COR-L47 (cell line): ENCODE measurements around the gene SLC45A3.

Source experiments
- DNase-seq: peaks from one replicate; lab custom pipeline; 2025; lab: John Stamatoyannopoulos, UW

Gene SLC45A3

DNA sequence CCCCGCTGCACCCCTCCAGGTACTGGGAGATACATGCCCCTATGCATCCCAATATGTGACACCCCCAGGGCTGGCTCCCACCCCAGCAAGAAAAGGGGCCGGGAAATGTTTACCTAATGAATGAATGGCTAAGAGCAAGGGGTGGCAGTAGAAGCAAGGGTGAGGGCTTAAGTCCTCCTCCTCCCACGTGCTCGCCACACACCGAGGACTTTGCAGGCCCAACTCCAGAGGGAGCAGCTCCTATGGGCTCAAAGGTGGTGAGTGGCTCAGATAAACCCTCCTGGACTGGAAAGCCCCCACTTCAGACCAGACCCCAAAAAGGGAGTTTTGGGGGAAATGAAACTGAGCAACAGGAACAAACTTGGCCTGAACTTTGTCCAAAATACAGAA, 11.4 kb downstream of the SLC45A3 start:
- no peak for DNase-seq

DNA sequence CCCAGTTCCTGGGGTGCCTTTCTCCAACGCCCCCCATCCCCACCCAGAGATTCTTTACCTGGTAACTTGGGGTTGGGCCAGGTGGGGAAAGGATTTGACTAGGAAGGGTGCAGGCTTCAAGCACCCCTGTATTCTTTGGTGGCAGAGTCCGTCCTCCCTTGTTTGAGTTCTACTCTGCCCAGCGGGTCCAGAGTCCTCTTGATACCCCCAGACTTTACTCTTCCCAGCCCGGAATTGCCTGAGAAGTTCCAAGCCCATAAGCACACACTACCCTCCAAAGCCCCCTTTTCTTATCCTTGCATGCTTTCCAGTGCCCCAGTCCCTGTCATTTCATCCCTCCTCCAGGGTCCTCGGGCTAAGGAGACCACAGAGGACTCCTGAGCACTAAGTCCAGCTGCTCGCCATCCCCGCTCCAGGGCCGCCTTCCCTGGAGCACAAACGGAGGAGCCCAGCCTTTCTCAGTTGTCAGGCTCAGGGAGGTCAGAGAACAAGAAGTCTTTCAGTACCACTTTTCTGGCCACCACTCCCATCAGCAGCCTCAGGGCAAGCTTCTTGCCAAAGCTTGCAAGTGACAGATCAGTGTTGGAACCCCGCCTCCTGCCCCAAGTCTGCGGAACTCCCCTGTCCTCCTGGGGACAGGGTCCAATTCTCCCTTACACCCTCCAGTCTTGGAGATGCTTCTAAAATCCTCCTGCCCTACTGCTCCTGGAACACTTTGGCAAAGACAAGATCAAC, 12.2 kb downstream of the SLC45A3 start:
- no peak for DNase-seq

DNA sequence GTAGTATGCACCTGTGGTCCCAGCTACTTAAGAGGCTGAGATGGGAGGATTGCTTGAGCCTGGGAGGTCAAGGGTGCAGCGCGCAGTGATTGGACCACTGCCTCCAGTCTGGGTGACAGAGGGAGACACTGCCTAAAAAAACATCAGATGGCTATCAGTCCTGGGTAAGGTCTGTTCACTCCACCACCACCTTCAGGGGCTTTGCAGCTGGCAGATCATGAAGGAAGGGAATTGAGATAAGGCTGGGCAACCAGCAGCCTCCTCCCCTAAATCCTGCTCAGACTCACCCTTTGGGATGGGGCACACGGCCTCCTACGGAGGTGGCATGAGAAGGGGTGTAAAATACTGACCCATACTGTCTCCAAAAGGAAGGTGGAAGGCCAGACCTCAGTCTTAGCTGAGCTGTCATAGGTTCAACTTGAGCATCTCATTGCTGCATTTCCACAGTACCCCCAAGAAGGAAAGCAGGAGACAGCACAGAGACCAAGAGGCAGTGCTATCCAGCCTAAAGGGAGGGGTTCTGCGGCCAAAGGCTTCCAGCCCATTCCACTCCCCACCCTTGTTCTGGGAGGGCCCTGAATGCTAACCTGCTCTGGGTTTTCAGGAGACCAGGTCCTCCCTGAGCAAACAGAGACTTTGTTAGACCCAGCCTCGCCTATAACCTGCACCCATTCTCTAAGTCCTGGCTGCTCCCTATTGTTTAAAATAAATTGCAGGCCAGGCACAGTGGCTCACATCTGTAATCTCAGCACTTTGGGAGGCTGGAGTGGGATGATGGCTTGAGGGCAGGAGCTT, 13.7 kb downstream of the SLC45A3 start:
- no peak for DNase-seq

DNA sequence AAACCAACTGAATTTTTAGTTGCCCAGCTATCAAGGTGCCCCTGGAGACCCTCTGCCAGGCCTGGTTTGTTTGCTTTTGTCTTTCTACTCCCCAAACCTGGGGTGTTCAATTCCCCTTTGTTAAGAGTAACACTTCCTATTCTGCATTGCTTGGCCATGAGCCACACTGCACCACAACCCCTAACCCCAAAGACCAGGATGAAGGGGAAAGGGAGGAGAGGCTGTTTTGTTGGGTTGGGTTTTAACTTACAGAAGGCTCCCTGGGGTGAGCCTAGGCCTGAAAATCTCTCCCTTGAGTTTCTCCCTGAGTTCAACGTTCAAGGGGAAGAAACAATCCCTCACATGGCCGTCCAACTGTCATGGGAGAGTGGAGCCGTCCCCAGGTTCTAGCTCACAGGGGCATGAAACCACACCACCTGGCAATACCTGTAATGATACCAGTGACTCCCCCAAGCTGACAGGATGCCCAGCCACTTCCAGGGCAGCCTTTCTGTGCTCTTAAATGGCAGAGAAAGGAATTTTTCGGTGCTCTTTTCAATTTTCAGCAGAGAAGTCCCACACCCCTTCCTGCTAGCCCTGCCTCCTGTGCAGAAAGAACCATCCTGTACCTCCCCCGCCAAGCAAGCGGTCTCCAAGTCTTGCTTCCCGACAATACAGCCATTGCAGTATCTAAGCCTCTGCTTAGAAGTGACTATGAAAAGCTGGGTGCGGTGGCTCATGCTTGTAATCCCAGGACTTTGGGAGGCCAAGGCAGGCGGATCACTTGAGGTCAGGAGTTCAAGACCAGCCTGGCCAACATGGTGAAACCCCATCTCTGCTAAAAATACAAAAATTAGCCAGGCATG, 14.9 kb downstream of the SLC45A3 start:
- DNase-seq: peak; percentile 12

DNA sequence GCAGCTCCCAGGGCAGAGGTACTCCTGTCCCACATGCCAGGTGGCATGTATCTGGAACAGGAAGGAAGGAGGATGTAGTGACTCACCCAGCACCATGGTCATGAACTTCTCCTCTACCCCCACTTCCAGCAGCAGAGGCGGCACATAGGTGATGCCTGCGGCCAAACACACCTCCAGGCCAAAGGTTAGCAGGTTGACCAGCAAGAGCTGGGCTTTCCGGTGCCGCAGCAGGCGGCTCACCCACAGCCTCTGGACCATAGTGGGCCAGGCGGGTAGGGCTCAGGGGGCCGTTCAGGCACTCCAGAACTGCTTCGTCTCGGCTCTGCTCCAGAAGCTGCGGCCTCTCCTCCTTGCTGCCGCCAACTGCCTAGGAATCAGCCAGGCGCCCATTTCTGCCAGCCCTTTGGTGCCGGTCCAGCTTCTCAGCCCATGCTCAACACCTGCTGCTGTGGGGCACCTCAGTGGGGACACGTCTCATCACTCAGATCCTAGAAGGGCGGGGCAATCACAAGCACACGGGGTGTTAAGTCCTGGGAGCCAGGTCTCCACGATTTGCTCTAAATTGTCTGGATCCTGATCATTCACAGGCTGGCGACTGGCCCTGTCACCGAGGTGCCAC, 15.8 kb downstream of the SLC45A3 start:
- DNase-seq: peak; percentile 29

DNA sequence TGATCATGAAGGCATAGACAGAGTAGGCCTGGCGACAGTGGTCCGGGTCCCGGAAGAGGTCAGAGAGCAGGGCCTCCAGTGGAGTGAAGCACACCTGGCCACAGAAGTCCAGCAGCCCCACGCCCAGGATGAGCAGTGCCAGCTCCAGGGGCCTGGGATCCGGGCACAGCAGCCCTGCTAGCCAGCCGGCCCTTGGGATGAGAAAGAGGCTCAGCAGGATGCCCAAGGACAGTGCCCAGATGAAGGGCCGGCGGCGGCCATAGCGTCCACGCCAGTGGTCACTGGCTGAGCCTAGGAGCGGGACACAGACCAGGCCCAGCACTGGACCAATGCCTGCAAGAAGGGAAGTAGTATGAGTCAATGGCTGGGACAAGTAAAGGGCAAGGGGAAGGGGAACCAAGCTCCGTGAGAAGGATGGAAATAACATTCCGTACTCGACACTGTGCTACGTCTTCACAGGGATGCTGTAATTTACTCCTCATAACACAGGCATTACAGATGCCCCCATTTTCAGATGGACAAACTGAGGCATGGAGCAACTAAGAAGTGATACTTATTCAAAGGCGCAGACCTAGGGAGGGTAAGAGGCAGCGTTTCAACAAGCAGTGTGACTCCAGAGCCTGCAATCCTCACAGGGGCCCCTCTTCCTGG, 16.9 kb downstream of the SLC45A3 start:
- DNase-seq: no peak

DNA sequence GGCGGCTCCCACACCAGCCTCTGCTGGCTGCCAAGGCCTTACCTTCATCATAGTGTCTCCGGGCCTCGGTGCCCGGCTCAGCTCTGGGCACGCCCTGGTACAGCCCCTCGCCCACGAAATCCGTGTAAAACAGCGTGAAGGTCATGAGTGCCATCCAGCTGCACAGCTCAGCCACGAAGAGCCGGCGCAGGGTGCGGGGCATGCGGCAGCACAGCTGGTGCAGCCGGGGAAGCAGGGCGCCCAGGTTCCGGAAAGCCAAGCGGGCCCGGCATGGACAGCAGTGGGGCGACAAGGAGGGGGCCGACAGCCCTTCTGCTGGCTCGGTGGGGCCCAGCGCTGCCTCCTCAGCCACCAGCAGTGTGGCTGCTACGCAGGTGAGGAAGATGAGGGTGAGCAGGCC, 17.5 kb downstream of the SLC45A3 start:
- DNase-seq: no peak

DNA sequence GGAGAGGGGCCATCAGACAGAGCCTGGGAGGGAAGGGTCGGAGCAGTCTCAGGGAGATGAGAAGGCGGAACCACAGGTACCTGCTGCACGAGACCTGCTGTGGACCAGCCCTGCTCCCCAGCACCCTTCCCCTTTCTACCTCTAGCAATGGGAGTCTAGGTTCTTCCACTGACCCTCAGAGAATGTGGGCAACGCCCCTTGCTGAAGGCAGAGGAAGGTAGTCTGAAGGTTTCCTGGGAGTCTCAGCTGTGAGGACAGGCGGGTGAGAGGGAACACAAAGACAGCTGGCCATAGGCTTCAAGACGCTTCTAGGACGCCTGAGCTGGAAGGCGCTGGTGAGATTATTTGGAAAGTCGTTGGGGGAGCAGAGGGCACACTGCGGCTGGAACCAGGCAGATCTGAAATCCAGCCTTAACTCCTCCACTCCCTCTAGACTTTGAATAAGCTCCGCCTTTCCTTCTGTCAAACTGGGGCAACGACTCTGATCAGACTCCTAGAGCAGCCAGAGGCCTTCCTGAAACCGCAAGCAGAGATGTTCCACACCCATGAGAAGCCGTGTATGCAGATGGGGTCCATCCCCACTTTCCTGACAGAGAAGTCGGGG, 18.1 kb downstream of the SLC45A3 start:
- DNase-seq: no peak

DNA sequence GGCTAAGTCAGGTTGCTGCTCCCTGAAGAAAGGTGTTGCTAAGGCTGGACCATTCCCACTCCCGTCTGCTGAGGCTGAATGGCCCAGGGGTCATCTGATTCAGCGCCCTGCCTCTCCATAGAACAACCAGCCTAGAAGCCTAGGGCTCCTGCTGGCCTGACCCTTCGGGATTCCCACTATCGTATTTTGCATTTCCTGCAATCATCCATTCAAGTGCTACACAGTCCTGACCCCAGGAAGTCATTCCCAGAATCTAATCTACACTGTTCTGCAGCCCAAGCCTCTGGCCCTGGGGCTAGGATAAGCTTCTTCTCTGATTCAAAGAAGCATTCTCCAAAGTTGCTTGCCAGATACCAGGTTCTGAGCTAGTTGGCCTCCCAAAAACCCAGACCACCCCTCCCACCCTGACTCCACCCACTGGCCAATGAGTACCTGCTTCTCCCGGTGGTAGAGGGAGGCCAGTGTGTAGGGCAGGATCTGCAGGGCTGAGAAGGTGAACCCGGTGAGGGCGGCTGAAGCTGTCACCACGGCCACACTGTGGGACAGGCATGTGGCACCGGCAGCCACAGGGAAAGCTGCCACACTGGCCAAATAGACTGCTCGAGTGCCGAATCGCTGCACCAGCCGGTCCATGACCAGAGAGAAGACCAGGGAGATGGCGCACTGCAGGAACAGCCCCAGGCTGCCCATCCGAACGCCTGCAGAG, 18.7 kb downstream of the SLC45A3 start:
- DNase-seq: no peak

DNA sequence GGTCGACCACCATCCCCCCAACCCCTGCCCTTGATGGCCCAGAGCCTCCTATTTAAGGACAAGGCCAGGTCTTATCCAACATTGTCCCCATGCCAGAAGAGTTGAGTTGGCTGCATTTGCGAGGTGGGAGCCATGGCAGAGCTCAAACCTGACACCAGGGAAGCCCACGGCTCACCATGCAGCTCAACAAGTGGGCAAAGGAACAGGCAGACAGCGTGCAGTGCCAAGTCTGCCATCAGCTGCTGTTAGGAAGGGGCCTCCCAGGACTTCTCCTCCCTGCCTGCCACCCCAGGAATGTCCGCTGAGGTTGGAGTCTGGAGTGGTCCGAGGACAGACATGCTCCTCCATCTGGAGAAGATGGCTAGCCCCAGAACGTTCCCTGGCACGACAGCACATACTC, 19.9 kb downstream of the SLC45A3 start:
- DNase-seq: no peak

DNA sequence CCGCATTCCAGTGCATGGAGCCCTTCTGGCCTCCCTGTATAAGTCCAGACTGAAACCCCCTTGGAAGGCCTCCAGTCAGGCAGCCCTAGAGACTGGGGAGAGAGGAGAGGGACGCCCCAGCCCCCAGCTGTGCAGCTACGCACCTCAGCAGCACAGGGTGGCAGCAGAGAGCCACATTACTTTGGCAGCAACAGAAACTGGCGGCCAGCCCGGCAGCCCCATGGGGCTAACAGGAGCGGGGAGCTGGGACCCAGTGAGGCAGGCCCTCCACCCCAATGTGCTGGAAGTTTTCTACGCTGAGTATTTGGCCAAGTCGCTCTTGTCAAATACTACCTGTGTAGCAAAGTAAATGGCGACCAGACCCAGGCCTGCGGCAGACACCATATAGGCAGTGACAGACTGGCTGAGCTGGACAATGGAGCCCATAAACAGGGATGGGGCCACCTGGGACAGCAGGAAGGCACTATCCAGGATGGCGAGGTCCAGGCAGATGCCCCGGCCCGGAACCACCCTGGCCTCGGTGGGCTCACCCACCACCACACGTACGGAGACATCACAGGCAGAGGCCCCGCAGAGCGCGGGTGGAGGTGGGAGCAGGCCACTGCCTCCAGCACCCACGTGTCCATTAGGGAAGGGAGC, 21.2 kb downstream of the SLC45A3 start:
- peak; percentile 81 for DNase-seq

DNA sequence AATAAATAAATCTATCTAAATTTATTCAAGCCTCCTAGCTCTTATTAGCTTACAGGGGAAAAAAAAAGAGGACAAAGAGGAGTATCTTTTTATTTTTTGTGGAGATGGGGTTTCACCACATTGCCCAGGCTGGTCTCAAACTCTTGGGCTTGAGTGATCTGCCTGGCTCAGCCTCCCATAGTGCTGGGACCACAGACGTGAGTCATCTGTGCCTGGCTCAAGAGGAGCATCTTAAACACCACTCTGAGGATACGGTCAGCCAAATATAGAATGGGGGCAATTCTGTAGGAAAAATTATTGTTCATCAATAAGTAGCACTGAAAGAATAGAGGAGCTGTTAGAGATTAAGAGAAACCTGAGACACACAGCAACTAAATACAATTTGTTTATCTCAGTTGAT, 24.1 kb downstream of the SLC45A3 start:
- DNase-seq: no peak

DNA sequence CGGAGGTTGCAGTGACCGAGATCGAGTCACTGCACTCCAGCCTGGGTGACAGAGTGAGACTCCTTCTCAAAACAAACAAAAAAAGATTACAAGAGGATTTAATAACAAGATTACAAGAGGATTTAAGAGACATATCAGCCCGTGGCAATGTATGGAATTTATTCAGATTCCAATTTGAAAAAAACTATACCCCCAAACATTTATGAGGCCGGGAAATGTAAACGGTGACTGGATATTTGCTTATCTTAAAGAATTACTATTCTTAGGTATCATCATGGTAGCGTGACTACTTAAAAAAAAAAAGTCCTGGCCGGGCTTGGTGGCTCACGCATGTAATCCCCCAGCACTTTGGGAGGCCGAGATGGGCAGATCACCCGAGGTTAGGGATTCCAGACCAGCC, 27.3 kb downstream of the SLC45A3 start:
- DNase-seq: no peak

DNA sequence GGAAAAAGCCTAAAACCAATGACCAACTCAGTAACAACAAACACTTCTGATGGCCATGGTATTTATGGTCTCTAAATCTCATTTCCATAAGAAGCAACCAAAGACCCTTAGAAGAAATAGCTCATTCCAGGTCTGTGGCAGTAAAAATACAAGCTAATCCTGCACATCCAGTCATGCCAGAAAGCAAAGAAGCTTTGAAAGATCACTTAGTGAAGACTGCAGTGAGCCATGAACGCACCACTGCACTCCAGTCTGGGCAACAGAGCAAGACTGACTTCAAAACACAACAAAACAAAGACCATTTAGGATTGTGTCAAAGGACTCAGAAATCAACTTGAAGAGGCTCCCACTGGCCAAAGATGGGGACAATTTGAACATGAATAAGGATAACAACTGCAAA, 30.1 kb downstream of the SLC45A3 start:
- DNase-seq: no peak

DNA sequence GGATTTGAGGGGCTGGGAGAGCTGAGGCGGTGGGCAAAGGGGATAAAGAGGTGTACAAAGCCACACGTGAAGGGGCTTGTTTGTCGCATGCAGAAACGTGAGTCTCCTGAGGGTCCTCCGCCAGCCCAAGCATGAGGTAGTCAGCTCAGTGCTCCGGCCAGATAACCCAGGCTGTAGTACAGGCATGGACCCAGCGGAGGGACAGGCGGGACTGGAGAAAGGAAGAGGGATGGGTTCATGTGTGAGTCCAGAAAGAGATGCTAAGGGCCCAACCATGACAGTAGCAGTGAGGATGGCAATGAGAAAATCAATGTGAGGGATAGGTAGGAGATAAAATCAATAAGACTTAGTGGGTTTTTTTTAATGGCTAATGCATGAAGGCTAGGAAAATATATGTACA, 34.8 kb downstream of the SLC45A3 start:
- DNase-seq: no peak

DNA sequence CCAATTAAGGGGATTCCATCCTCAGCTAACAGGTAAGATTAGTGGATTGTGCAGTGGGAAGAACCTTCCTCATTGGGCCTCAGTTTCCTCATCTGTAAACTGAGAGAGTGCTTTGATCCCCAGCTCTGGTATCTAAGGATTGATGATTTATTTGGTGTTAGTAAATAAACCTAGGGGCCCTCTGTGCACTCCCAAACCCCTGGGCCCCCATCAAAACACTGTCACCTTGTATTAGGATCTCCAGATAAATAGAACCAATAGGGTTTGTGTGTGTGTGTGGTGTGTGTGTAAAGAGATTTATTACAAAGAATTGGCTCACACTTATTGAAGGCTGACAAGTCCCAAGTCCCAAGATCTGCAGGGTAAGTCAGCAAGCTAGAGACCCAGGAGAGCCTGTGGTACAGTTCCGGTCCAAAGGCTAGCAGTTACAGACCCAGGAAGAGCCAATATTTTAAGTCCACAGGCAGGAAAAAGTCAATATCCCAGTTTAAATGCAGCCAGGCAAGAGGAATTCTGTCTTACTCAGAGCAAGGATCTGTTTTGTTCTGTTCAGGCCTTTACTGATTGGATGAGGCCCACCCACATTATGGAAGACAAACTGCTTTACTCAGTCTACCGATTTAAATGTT, 37.5 kb downstream of the SLC45A3 start:
- DNase-seq: no peak

DNA sequence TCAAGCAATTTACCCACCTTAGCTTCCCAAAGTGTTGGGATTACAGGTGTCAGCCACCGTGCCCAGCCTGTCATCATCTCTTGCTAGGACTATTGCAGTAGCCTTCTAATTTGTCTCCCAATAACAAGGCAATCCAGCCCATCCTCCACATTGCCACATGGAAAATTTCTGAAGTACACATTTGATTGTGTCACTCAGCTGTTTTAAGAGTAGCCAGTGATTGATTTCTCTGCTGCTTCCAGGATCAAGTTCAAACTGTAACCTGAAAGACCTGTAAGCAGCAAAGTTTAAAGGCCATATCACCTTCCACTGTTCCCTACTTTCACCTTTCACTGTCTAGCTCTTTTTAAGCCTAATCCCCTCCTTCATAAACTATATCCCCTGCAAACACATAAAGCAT, 40.7 kb downstream of the SLC45A3 start:
- no peak for DNase-seq

DNA sequence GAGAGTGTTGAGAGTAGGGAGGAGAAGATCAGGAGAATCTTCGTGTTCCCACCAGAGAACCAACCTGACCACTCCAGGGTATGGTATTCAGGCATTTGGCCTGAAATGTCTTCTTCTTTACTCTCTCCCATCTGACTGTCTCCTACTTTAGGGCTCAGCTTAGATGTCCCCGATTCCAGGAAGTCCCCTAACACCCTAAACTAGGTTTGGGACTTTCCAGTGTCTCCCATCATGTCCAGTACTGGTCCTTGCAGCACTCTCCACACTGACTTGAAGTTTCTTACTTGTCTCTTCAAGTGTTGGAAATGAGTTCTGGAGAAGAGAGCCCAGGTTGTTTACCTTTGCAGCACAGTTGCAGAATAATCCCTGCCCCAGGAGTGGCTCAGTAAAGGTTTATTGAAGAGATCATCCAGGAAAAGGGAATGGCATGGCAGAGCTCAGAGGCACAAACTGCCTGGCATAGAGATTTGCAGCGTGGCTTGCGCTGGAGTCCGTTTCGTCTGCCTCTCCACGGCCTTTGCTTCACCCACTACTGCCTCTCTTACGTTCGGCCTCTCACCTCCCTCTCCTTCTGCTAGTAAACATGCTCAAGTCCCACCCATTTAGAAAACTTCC, 42.3 kb downstream of the SLC45A3 start:
- no peak for DNase-seq

DNA sequence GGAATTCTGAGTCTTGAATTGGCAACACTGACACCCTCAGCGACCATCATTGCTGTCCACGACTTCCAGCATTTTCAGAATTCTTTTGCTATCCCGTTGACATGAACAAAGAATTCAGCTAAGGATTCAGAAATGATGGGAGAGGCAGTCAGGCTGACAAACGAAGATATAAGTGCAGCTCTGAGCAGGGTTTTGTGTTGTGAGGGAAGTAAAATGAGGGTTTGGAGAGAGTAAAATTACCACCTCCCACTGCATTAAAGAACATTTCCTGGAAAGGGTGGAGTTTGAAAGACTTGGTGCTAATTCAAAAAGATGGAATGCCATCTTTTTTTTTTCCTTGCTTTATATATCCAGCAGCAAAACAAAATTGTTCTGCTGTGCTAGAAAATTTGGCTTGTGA, 43.6 kb downstream of the SLC45A3 start:
- DNase-seq: no peak
